GM18858 (cell line): Measurements from ENCODE around the gene ATP9A.

Experiments used
- ATAC-seq: cut with Tn5 transposase; IDR thresholded peaks from one replicate; pipeline ENCODE4 v1.9.1; 2021; ENCODE audit not compliant: unreplicated experiment

The ATP9A gene

DNA sequence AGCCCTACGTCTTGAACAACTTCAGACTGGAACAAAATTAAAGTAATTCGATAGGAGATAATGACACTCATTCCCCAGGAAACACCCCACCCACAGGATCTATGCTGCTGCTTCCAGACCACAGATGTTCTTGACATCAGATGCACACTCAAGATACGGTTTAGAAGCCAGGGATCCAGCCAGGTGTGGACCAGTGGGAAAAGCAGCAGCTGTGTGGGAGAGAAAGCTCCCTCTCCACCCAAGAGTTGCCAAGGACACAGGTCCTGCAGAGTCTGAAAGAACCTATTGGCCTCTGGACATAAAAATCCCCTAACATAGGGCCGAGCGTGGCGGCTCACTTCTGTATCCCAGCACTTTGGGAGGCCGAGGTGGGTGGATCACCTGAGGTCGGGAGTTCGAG is 133.9 kb downstream of the ATP9A start:
- no peak for ATAC-seq

GRCh38 chr20:51633430-51633829 is 134.8 kb downstream of the ATP9A start:
- no peak for ATAC-seq

DNA sequence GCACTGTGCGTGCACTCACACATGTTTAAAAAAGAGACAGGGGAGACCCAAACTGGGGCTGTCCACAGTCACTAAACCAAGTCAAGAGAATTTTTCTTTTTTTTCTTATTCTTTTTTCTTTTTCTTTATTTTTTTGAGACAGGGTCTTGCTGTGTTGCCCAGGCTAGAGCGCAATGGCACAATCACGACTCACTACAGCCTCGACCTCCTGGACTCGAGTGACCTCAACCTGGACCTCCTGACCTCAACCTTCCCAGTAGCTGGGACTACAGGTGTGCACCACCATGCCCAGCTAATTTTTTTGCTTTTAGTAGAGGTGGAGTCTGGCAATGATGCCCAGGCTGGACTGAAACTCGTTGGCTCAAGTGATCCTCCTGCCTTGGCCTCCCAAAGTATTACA is 136.2 kb downstream of the ATP9A start:
- no peak for ATAC-seq

GRCh38 chr20:51631011-51631950 is 136.9 kb downstream of the ATP9A start:
- ATAC-seq, result no peak

DNA sequence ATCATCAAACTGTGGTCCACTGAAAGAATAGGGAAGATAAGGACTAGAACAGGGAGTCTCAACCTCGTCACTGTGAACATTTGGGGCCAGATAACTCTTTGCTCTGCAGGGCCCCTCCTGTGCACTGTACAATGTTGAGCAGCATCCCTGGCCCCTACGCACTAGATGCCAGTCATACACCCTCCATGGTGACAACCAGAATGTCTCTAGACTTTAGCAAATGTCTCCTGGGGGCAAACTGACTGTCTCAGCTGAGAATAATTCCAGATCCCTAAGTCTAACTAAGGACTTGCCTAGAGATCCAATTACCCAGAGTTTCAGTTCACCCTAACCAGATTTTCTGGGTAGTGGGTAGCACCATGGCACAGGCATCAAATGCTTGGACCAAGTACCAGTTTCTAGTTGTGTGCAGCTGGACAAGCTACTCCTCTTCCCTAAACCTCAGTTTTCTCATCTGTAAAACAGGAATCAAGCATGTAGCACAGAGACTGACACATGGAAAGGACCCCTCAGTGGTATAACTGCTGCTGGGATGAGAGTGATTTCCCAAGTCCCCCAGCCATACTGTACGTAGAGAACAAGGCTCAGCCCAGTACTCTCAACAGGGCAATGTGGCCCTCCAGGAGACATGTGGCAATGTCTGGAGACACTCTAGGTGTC is 138.7 kb downstream of the ATP9A start:
- ATAC-seq, result no peak

GRCh38 chr20:51628533-51629398 is 139.4 kb downstream of the ATP9A start:
- ATAC-seq, result no peak

- ATAC-seq, result no peak
These were observed 140.6 kb downstream of the ATP9A start for GRCh38 chr20:51627586-51627985.

DNA sequence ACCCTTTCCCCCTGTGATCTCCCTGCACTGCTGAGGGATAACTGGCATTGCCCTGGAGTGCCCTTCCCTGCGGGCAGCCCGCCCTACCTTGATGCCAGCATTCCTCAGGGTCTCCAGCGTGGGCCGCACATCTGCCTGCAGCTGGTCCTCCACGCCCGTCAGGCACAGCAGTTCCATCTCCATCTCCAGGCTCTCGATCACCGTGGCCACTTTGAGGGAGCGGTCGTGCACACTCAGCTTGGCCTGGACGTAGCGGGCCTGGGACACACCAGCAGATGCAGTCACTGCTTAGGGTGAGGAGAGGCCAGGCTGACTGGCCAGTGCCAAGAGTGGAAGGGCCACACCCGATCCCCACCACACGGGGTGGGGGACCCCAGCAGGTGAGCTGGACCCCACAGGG is 143.1 kb downstream of the ATP9A start:
- ATAC-seq, result no peak

DNA sequence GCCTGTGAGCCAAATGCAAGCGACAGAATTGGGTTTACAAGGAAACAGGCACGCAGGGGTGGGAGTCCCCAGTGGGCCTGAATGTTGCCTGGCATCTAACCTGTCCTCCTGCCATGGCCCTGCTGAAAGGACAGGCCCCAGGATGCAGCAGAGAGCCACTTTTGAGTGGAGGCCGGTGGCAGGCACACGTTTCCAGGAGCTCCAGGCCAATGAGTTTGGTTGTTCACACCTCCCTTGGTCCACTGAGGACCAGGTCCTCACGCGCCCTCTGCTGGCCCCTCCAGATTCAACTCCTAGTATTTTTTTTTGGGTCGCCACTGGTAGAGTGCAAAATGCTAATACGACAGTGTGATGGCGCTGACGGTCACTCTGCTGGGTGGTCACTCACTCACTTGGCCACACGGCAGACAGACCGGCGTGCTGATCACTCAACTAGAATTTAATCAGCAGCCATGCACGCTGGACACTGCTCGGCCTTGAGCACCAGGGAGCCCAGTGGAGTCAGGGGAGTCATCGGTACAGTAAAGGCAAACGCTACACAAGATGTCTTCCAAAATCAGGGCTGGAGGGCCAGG is 143.9 kb downstream of the ATP9A start:
- no peak for ATAC-seq

DNA sequence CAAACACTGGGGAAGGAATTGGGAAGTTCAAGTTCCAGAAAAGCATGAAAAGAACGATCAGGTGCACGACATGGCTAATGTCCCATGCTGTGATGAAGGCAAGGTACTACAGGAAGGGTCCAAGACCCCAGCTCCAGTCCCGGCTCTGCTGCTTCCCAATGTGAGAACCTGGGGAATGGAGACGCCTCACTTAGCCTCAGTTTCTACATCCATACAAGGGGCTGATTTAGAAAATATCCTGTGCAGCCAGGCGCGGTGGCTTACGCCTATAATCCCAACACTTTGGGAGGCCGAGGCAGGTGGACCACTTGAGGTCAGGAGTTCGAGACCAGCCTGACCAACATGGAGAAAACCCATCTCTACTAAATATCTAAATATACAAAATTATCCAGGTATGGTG is 144.9 kb downstream of the ATP9A start:
- no peak for ATAC-seq

DNA sequence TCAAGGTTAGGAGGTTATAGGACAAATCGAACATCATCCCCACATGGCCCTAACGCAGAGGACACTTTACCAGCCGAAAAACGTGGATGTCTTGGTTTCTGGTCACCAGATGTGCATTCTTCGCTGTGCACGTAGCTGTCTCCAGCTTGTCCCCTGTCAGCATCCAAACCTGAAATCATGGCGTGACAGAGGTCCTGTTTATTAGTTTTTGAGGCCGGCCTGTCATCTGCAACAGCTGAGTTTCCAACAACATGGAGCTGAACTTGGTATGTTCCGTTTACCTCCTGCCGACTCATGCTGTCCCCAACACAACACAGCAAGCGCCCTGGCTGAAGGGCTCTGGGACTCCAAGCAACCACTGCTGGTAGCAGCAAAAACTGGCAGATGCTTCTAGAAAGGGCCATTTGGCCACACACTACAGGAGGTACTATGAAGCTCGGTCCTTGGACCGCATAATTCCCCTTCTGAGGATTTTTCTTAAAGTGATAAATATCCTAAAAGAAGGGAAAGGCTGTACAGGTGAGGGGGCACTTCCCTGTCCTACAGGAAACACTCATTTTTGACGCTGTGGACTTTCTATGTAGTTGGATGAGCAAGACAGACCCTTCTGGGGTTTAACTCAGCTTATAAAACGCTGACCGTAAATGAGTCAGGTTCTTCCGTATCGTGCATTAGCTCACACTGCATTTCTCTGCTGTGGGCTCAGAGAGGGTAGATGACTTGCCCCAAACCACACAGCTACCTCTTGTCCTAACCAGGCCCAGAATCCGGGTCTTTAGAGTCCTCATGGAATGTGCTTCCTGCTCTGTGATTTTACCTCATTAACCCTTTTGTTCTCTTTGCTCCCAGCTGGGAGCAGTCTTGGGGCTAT is 146.0 kb downstream of the ATP9A start:
- no peak for ATAC-seq

DNA sequence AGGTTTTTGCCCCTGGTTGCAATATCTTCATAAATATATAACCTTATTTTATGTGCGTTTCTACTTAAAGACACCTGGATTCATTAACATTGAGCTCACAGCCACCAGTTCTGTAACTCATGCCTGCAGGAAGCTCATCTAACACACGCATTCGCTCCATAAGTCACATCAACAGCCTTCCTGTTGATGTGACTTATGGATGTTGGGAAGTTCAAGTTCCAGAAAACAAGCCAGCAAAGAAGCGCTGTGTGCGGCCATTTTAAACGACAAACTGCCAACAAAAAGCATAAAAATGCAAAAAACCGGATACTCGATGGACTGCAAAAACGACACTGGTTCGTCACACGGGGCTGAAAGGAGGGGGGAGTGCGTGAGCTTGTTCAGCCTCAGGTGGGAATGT is 147.8 kb downstream of the ATP9A start:
- no peak for ATAC-seq

DNA sequence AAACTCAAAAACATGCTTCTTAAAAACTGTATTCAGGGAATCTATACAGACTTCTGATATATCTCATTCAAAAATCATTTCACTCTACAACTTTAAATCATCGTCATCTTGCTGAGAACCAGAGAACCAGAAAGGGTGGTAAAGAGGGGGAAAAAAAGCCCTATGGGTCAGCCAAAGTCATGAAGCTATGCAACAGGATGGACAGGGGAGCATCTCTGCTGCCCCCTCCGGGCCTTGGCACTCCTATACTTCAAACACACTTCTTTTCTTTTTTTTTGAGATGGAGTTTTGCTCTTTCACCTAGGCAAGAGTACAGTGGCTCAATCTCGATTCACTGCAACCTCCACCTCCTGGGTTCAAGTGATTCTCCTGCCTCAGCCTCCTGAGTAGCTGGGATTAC is 152.1 kb downstream of the ATP9A start:
- ATAC-seq, result no peak

DNA sequence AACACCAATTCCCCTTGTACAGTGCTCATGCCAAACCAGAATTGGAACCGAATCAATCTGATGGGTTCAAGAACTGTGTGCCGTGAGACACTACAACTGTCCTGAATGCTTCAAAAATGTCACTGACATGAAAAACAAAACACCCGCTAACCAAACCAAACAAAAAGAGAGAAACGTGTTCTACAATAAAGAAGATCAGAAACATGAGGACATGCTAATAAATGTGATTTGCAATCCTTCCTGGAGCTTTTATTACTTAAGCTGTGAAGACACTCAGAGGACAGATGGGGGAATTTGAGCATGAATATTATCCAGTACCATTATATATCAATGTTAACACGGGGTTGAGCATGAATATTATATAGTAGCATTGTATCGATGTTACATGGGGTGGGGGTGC is 153.5 kb downstream of the ATP9A start:
- no peak for ATAC-seq

DNA sequence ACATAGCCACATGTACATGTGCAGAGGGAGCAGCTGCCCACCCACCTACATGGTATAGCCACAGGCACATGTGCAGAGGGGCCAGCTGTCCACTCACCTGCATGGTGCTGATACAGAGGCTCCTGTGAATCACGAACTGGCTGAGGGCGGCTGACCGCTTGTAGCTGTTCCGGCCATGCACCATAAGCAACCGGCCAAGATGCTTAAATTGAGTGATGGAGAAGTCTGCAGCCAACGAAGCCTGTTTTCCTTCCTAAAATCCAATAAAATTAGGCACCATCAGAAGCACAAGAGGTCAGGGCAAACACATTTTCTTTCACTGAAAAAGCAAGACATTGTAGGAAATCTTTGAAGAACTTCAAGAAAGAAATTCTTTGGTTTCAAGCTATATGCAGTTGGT is 154.6 kb downstream of the ATP9A start:
- ATAC-seq, result no peak

DNA sequence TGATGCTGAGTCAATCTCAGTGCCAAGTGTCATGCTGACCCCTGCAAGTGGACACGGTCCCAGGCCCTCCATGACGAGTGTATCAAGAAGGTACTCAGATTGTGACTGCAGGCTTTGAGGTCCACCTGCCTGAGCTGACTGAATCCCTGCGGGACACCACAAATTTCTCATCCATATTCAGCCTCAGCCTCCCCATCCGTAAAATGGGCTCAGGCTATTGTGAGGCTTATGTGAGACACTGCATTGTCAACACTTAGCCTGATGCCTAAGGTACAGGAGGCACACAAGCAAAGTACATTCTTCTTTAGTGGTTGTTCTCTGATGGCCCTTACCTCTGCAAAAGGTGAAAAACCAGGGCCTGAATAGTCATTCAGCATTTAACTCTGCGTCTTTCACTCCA is 155.3 kb downstream of the ATP9A start:
- ATAC-seq, result no peak

GRCh38 chr20:51611625-51611890 is 156.6 kb downstream of the ATP9A start:
- ATAC-seq, result no peak

DNA sequence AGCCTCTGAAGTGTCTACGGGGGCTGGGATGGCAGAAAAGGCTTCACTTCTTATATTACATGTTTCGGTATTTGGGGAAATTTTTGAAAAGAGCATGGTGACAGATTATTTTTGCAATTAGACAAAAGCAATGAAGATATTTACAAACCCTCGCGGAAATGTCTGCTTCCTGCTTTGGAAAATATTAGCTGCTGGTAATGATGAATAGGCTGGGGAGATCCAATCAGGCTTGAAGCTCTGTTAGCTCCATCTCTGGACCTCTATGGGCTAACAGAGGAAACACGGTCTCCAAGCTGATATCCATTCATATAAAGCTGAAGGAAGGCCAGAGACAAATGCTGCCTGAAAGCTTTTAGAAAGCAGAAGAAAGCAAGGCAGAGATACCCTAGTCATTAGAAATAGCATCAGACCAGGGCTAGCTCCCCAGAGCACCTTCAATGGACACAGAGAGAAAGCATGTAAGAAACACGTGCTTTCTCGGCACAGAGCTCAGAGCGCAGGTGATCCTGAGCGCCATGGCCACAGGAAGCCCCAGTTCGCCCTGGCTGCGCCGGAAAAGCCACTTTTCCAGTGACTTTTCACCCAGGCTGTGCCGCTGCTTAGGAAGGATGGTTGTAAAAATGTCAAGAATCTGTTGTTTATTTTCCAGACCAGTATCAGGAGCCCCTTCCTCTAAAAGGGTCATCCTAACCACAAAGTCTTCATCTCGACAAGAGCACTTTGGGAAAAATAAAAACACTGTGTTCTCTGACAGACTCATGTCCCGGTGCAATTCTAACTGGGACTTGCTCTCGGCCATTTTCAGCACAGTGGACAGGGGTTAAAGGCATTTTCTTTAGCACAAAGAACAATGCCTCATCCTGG is 157.2 kb downstream of the ATP9A start:
- no peak for ATAC-seq

DNA sequence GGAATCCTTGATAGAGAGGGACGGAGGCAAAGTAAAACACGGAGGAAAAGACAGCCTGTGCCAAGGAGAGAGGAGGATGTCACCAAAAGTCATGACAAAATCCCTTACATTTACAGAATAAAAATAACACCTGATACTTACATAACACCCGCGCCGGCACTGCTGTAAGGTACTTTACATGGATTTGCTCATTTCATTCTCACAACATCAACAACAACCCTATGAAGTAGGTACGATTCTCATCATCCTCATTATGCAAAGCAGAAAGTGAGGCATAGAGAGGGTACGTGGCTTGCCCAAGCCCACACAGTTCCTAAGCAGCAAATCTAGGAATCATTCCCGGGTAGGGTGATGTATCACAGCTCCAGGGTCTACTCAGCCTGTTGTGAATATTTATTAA is 158.1 kb downstream of the ATP9A start:
- ATAC-seq, result no peak

DNA sequence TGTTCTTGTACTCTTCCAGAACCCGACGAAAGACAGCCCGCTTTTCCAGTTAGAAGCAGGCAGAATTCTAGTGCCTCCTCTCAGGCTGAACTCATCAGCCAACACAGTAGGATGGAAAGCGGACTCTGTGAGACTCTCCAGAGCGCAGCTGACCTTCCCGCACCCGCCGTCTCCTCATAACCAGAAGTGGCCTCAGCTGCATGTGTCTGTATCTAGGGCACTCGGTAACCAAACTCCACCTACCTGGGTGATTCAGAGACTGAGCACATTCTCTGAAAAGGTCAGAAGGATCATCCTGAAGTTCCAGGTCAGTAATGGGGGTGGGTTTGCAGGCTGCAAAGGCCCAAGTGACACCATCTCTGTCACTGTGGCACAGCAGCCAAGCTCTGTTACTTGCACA is 158.9 kb downstream of the ATP9A start:
- ATAC-seq, result no peak
